ENCODE data around the gene NOL3. TPM values are rescaled to one million over a fixed set of nuclear protein-coding genes. Genes with fewer than 3 reads are reported as not detected.

The NOL3 gene
- total and polyA plus RNA-seq, 9 of the 15 experiments (the other 6 are each of a cell fraction or from before 2014, with no cell fraction given): 0.45 to 14.0 (median 5.4) TPM

DNA sequence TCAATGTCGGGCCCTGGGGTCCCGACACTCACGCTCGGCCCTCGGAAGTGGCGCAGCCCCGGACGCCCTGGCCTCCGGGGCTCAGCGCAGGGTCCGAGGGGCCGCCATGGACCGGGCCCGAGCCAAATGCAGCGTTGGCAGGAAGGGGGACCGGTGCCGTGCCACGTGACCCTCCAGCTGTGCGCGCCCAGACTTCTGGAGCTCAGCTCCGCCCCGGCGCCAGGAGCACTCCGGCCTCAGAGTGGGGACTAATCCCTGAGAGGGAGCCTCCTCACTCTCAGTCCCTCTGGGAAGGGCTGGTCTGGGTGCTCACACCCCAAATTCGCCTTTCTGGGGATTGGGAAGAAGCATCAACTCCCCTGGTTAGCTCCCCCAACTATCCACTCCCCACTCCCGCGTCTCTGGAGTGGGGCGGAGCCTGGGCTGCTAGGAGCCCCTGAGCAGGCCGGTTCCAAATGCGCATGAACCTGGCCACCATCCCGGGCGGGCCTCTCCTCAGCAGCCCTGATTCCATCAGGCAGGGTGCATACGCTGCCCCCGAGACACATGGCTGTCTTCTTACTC is 19.4 kb upstream of the NOL3 start, which contains the start of gene B3GNT9 (continued):
- TF ChIP-seq USF2 (CRISPR knock-in tag; IDR thresholded peaks at IDR 0.05) (peak; percentile 78), SMAD4 (CRISPR knock-in tag; conservative IDR thresholded peaks at IDR 0.05) (peak; percentile 43; the same call in 1 of the 2 replicates), ZNF324 (CRISPR knock-in tag; IDR thresholded peaks at IDR 0.05) (no peak), EHMT2 (IDR thresholded peaks at IDR 0.05) (no peak), RBFOX2 (IDR thresholded peaks at IDR 0.05; ENCODE audit: low read depth, low read length) (peak; percentile 46; the same call in 1 of the 2 replicates), MNT (conservative IDR thresholded peaks at IDR 0.05) (peak in 1 of 2 experiments; percentile 55; a peak in 3 of 4 replicates)

DNA sequence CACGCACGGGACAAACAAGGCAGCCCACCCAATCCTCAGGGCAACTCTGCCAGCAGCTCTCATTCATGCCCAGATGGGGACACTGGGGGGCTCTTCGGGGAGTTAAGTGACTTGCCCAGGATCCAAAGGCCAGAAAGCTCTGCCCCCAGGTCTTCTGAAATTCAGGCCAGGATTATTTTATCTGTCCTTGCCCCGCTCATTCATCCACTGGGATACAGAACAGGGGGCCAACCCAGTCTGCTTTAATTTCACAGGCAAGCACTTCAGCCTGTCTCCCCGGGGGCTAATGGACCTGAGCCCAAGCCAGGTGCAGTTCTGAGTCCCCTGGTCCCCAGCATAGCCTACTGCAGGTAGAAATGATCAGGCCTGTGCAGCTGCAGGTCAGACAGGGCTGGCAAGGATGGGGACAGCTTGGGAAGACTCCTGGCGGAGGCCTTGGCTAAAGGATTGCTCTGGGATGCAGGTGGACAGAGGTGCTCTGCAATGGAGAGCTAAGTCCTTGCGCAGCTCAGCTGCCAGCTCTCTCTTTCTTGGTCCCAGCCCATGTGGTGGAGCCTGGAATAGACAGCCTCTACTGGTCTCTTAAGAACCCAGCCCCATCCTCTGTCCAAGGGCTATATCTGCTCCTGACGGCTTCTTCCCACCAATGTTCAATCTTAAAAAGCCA is 18.8 kb upstream of the NOL3 start:
- Histone ChIP-seq H3K4me2 (ENCODE audit: insufficient read depth, low read length) (no peak overlapping the region), H3K4me1 (replicated peaks in 1 of 2; ENCODE audit: control insufficient read depth in 2 of 2, insufficient read depth in 2 of 2, low read length in 2 of 2) (peaks cover 3 to 46% of the 10 kb centered on the region in 2 experiments; a peak in 4 of 5 replicates), H3K4me3 (no peak overlapping the region), H3K9ac (ENCODE audit: insufficient read depth in 1 of 2, low read depth in 2 of 2, low read length in 2 of 2) (no peak overlapping the region), H4K20me1 (replicated peaks; ENCODE audit: control insufficient read depth, insufficient read depth, low read length) (peaks cover 7% of the 10 kb centered on the region), H3K9me3 (replicated peaks; ENCODE audit: control insufficient read depth, insufficient read depth, low read depth, low read length) (no peaks in the 10 kb centered on the region), H2AFZ (ENCODE audit: low read depth, low read length) (no peak overlapping the region), H3K27me3 (ENCODE audit: control insufficient read depth in 2 of 2, insufficient read depth in 2 of 2, low read length in 2 of 2) (no peaks in the 10 kb centered on the region), H3K27ac (ENCODE audit: extremely low read depth, low read depth, low read length) (no peak overlapping the region), H3K79me2 (ENCODE audit: control insufficient read depth, insufficient read depth, low read length) (no peaks in the 10 kb centered on the region), H3K9me1 (ENCODE audit: control insufficient read depth, insufficient read depth, low read length) (no peaks in the 10 kb centered on the region), H3K36me3 (ENCODE audit: control insufficient read depth, insufficient read depth, low read length) (peaks cover 25% of the 10 kb centered on the region; the same call in 2 of the 3 replicates)
- 47% methylated on average over 8 of the region's 8 CpGs for whole genome bisulfite sequencing (ENCODE audit: insufficient coverage, low coverage, missing lambda C conversion rate)
- intact Hi-C loops (cut with micrococcal nuclease): no loop called here
- BruUV-seq (replicated peaks): no TSS peak
- TF ChIP-seq, protein P1, sequence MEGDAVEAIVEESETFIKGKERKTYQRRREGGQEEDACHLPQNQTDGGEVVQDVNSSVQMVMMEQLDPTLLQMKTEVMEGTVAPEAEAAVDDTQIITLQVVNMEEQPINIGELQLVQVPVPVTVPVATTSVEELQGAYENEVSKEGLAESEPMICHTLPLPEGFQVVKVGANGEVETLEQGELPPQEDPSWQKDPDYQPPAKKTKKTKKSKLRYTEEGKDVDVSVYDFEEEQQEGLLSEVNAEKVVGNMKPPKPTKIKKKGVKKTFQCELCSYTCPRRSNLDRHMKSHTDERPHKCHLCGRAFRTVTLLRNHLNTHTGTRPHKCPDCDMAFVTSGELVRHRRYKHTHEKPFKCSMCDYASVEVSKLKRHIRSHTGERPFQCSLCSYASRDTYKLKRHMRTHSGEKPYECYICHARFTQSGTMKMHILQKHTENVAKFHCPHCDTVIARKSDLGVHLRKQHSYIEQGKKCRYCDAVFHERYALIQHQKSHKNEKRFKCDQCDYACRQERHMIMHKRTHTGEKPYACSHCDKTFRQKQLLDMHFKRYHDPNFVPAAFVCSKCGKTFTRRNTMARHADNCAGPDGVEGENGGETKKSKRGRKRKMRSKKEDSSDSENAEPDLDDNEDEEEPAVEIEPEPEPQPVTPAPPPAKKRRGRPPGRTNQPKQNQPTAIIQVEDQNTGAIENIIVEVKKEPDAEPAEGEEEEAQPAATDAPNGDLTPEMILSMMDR (IDR thresholded peaks at IDR 0.05 in 2 of 3, conservative IDR thresholded peaks at IDR 0.05 in 1 of 3; ENCODE audit: insufficient read depth in 2 of 3, low read depth in 1 of 3, low read length in 3 of 3): 0 out of 6 replicates have a peak, but pooled peaks of 1 of the 3 experiments have one; percentile 32
- TF ChIP-seq MAX (CRISPR knock-in tag; IDR thresholded peaks at IDR 0.05): peak; percentile 13; the same call in 1 of the 2 replicates
- no peak for TF ChIP-seq CSDE1 (IDR thresholded peaks at IDR 0.05)
- in situ Hi-C loops (cut with MboI): loop anchor here (25.0 kb wide), 1 partner anchor 189 kb away; the partner anchor contains the start of gene CES3
- peak; percentile 64 for FAIRE-seq
- ChIA-PET CTCF (ENCODE audit: low intra/inter-chr PET ratio) (interaction anchor here (0.5 kb wide), 1 partner anchor 13 kb away, joined by 4 read pairs; the partner anchor contains the start of gene HSF4), POLR2A (interaction anchor here (0.6 to 1.9 kb wide), 5 partner anchors 8 to 168 kb away, joined by 3 to 6 read pairs (median 4); no protein-coding TSS in a partner anchor)
- peak in 1 of 4 experiments; percentile 38 for DNase-seq (ENCODE audit: extremely low read depth in 1 of 4, low spot score in 3 of 4)
- peak; percentile 54 for ATAC-seq
